HepG2 (cell line): ENCODE results near the gene MPP3.

ENCODE experiments used
- ATF7 ChIP-seq, 2 experiments: fragments of 450-650 bp in 1 of 2; sonication (generic) in 1 of 2; formaldehyde crosslinking in 1 of 2; IDR thresholded peaks; 2 replicates each; pipeline versions ENCODE4 v1.4.0 to v1.6.1; 2016 to 2020; ENCODE audit warnings: antibody characterized with exemption in 1 of 2, mild to moderate bottlenecking in 1 of 2, missing genetic modification reagents in 1 of 2
- FOSL1 ChIP-seq: sonication (generic); formaldehyde crosslinking; IDR thresholded peaks from 2 replicates; pipeline ENCODE4 v1.9.0; 2021; ENCODE audit warnings: missing genetic modification reagents, borderline replicate concordance
- FOXK2 ChIP-seq: fragments of 450-650 bp; IDR thresholded peaks from 2 replicates; pipeline ENCODE4 v1.6.1; 2016
- KDM6A ChIP-seq: IDR thresholded peaks from 2 replicates; pipeline ENCODE4 v1.6.1; 2016; ENCODE audit warnings: low read depth
- MYNN ChIP-seq: sonication (generic); formaldehyde crosslinking; IDR thresholded peaks from 2 replicates; pipeline ENCODE4 v1.4.0; 2020; ENCODE audit warnings: mild to moderate bottlenecking, low read depth, missing genetic modification reagents
- PHF8 ChIP-seq: sonication (generic); formaldehyde crosslinking; IDR thresholded peaks from 2 replicates; pipeline ENCODE4 v1.5.0; 2020; ENCODE audit warnings: missing genetic modification reagents
- RAD21 ChIP-seq: fragments of 450-650 bp; formaldehyde crosslinking; IDR thresholded peaks from 2 replicates; pipeline ENCODE4 v1.5.0; 2020; ENCODE audit warnings: mild to moderate bottlenecking
- SAFB2 ChIP-seq: sonication (generic); formaldehyde crosslinking; IDR thresholded peaks from 2 replicates; pipeline ENCODE4 v1.5.1; 2020; ENCODE audit warnings: missing genetic modification reagents, low read depth, mild to moderate bottlenecking, borderline replicate concordance
- SATB2 ChIP-seq: sonication (generic); formaldehyde crosslinking; IDR thresholded peaks from 2 replicates; pipeline ENCODE4 v1.5.0; 2020; ENCODE audit warnings: missing genetic modification reagents
- ZNF232 ChIP-seq: sonication (generic); formaldehyde crosslinking; IDR thresholded peaks from 2 replicates; pipeline ENCODE4 v1.4.0; 2020; ENCODE audit warnings: missing genetic modification reagents, borderline replicate concordance
- ZNF274 ChIP-seq: sonication (generic); formaldehyde crosslinking; IDR thresholded peaks from 2 replicates; pipeline ENCODE4 v1.5.1; 2020; ENCODE audit warnings: mild to moderate bottlenecking, missing genetic modification reagents
- ZNF362 ChIP-seq: sonication (generic); formaldehyde crosslinking; IDR thresholded peaks from 2 replicates; pipeline ENCODE4 v1.4.0; 2020; ENCODE audit warnings: missing genetic modification reagents, mild to moderate bottlenecking, borderline replicate concordance

- TF ChIP-seq RAD21 (CRISPR knock-in tag) (no peak), FOXK2 (no peak), FOSL1 (CRISPR knock-in tag) (no peak), SAFB2 (CRISPR knock-in tag) (no peak), ZNF232 (no peak), PHF8 (CRISPR knock-in tag) (no peak), ATF7 (IDR thresholded peaks at IDR 0.05) (no peak), ATF7 (CRISPR knock-in tag; IDR thresholded peaks at IDR 0.05) (no peak), ZNF274 (no peak), ZNF362 (CRISPR knock-in tag) (no peak), MYNN (CRISPR knock-in tag) (no peak), KDM6A (no peak), SATB2 (CRISPR knock-in tag) (no peak)
Measured at GRCh38 chr17:43829738-43830137, 3.2 kb downstream of the MPP3 start.
